MCF 10A (cell line): ENCODE measurements around the gene PGRMC1. TPM values are rescaled to one million over a fixed set of nuclear protein-coding genes. Genes with fewer than 3 reads are reported as not detected.

Experiments used
- BruUV-seq: library from RNA; stranded (reverse); fragments of 400-500 nt; replicated peaks from 2 replicates; lab custom pipeline; 2021; lab: Mats Ljungman, UMichigan
- CTCF ChIA-PET: fragments of 300-600 bp; sonication (Branson Sonifier 250); formaldehyde crosslinking; extraction: SDS; loops from one replicate; lab custom pipeline; 2021; ENCODE audit warnings: antibody characterized with exemption, inconsistent platforms; lab: Yijun Ruan, JAX
- POLR2A ChIA-PET: fragments of 300-600, 350-650 bp; sonication (Branson Sonifier 250); formaldehyde crosslinking; extraction: SDS; loops from one replicate; lab custom pipeline; 2020; ENCODE audit warnings: antibody characterized with exemption, inconsistent platforms; lab: Yijun Ruan, JAX
- DNase-seq: peaks from one replicate; pipeline ENCODE4 v3.0.0-alpha.2; 2018; ENCODE audit not compliant: unreplicated experiment
- H3K27ac Mint-ChIP-seq: one replicate; pipeline ENCODE4 v1.8.0; 2022; ENCODE audit warnings: mild to moderate bottlenecking, low read depth, mixed read lengths; ENCODE audit not compliant: unreplicated experiment
- H3K27me3 Mint-ChIP-seq: one replicate; pipeline ENCODE4 v1.8.0; 2022; ENCODE audit warnings: mixed read lengths; ENCODE audit not compliant: insufficient read depth, unreplicated experiment
- H3K36me3 Mint-ChIP-seq: one replicate; pipeline ENCODE4 v1.8.0; 2022; ENCODE audit warnings: mild to moderate bottlenecking, moderate library complexity, mixed read lengths; ENCODE audit not compliant: insufficient read depth, unreplicated experiment
- H3K4me1 Mint-ChIP-seq: one replicate; pipeline ENCODE4 v1.8.0; 2022; ENCODE audit warnings: mixed read lengths; ENCODE audit not compliant: insufficient read depth, unreplicated experiment
- H3K4me3 Mint-ChIP-seq: one replicate; pipeline ENCODE4 v1.8.0; 2022; ENCODE audit warnings: mild to moderate bottlenecking, moderate library complexity, mixed read lengths; ENCODE audit not compliant: unreplicated experiment
- H3K9me3 Mint-ChIP-seq: one replicate; pipeline ENCODE4 v1.8.0; 2022; ENCODE audit warnings: mixed read lengths; ENCODE audit not compliant: unreplicated experiment
- CTCF ChIP-seq: fragments of 200-600 bp; IDR thresholded peaks from one replicate; pipeline ENCODE4 v1.8.0; 2022; ENCODE audit warnings: antibody characterized with exemption, mild to moderate bottlenecking; ENCODE audit not compliant: unreplicated experiment
- intact Hi-C: fragments of 100-400 bp; cut with micrococcal nuclease; formaldehyde crosslinking; loops from 2 replicates; pipeline ENCODE4 v1.14.1; 2022
- total RNA-seq: library from RNA; stranded (reverse); gene quantifications from 2 replicates; pipeline ENCODE4 v1.2.3, GENCODE V29; 2022

Gene PGRMC1
- total RNA-seq, 1 experiment from 2014 or later: 40.7 TPM

DNA sequence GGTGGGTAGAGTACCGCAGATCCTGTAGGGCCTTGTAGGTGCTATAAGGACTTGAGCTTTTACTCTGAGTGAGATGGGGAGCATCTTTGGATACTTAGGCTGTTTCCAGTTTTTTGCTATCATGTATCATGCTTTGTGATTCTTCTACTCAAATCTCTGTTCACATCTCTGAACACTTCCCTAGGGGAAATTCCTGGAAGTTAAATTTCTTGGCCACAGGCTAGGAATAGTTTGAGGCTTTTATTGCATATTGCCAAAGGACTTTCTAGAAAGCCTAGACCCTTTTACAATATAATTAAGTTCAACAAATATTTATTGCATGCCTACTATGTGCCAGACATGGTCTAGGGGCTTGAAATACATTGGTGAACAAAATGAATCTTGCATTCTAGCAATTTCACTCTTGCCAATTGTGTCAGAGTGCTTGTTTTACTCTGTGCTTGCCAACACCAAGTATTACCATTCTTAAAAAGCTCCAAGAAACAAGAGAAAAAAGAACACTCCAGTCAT is 4.1 kb upstream of the PGRMC1 start:
- CTCF ChIA-PET: no interaction called here
- TF ChIP-seq CTCF: no peak
- no peaks in the 10 kb centered on the region for H3K9me3 Mint-ChIP-seq

GRCh38 chrX:119235051-119235511 is 1.0 kb upstream of the PGRMC1 start:
- Mint-ChIP-seq H3K4me1 (peaks cover 13% of the 10 kb centered on the region), H3K27ac (no peak overlapping the region), H3K36me3 (no peaks in the 10 kb centered on the region), H3K4me3 (peak overlapping the region; percentile 76), H3K27me3 (peaks cover 49% of the 10 kb centered on the region), H3K9me3 (no peaks in the 10 kb centered on the region)
- TF ChIP-seq CTCF: no peak
- POLR2A ChIA-PET: no interaction called here
- no peak for DNase-seq
- CTCF ChIA-PET: interaction anchor here (0.5 kb wide), 1 partner anchor 1035 kb away, joined by 3 read pairs; no protein-coding TSS in a partner anchor
- intact Hi-C loops: no loop called here
- no TSS peak for BruUV-seq

More for the DNA sequence above, 4.1 kb upstream of the PGRMC1 start:
- no TSS peak for BruUV-seq
- DNase-seq: no peak
- H3K4me1 Mint-ChIP-seq: peaks cover 16% of the 10 kb centered on the region
- POLR2A ChIA-PET: interaction anchor here (1.0 kb wide), 1 partner anchor 237 kb away, joined by 3 read pairs; no protein-coding TSS in a partner anchor
- H3K36me3 Mint-ChIP-seq: no peaks in the 10 kb centered on the region
- H3K27me3 Mint-ChIP-seq: peaks cover 72% of the 10 kb centered on the region
- H3K27ac Mint-ChIP-seq: no peak overlapping the region
- H3K4me3 Mint-ChIP-seq: no peak overlapping the region
- intact Hi-C loops: no loop called here

DNA sequence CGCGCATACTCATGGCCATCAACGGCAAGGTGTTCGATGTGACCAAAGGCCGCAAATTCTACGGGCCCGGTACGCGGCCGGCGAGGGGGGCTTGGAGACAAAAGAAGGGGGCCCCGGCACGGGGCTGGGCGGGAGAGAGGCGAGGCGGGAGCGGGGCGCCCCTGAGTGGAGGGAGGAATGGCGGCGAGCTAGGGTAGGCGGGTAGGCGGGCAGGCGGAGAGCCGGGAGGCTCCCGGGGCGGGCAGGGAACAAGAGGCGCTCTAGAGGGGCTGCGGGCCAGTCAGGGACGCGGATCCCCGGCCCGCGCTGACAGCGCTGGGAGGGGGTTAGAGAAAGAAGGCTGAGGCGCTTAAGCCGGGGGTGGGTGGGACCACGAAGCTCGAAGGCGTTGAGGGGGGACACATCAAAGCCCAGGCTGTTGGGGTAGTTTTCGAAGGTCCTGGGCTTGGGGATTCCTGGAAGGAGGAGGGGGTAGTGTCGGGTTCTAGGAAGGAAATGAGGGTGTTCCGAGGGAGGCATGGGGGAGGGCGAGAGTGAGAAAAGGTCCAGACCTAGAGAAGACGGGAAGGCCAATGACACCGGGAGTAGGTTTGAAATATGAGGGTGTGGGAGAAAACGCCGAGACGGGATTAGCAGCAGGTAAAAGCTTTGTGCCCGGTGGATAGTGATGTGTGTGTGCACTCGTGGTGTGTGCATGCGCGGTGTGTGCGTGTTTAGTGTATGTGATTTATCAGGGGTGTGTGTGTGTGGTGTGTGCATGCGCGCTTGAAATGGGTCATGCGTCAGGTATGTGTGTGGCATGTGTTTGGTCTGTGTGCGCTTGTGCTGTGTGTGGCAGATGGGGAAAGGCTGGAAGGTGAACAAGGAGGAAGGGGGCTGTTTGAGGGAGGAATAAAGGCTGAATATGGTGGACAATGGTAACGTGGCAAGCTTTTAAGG is 807 bp downstream of the PGRMC1 start:
- ChIA-PET CTCF (interaction anchor here (0.6 to 1.2 kb wide), 5 partner anchors 8 to 642 kb away, joined by 3 read pairs; no protein-coding TSS in a partner anchor), POLR2A (interaction anchor here (0.6 to 2.6 kb wide), 11 partner anchors 8 to 1324 kb away, joined by 3 to 11 read pairs (median 3); partner anchors contain the start of genes CUL4B and SLC25A5)
- no TSS peak for BruUV-seq
- Mint-ChIP-seq H3K4me3 (peak overlapping the region; percentile 76), H3K4me1 (peaks cover 13% of the 10 kb centered on the region), H3K9me3 (no peaks in the 10 kb centered on the region), H3K27me3 (peaks cover 38% of the 10 kb centered on the region), H3K36me3 (no peaks in the 10 kb centered on the region), H3K27ac (peak overlapping the region; percentile 55)
- intact Hi-C loops: no loop called here
- no peak for TF ChIP-seq CTCF
- DNase-seq: peak; percentile 25

DNA sequence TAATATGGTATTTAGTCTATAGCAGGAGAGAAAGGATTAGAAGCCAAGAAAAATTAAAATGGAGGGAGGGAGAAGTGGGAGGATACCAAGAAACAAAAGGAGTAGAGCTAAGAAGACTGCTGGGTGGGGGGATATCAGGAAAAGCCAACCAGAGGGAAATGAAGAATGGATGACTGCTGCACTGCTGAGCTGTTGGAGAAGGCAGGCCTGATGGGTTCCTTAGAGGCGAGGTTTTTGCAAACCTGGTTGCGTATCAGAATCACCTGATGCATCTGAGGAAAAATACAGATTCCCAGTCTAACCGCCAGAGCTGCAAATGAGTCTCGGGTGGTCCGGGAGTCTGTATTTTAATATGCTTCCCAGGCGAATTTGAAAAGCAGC is 1.5 kb downstream of the PGRMC1 start:
- no peak for TF ChIP-seq CTCF
- peaks cover 13% of the 10 kb centered on the region for H3K4me1 Mint-ChIP-seq
- peaks cover 42% of the 10 kb centered on the region for H3K27me3 Mint-ChIP-seq
- CTCF ChIA-PET: interaction anchor here (0.6 to 1.2 kb wide), 4 partner anchors 9 to 234 kb away, joined by 3 read pairs; no protein-coding TSS in a partner anchor
- no peaks in the 10 kb centered on the region for H3K9me3 Mint-ChIP-seq
- DNase-seq: no peak
- intact Hi-C loops: no loop called here
- BruUV-seq: no TSS peak
- POLR2A ChIA-PET: interaction anchor here (0.6 to 2.6 kb wide), 7 partner anchors 9 to 244 kb away, joined by 3 to 11 read pairs (median 4); partner anchors contain the start of gene SLC25A5
- H3K4me3 Mint-ChIP-seq: peak overlapping the region; percentile 76
- H3K27ac Mint-ChIP-seq: peak overlapping the region; percentile 8
- no peaks in the 10 kb centered on the region for H3K36me3 Mint-ChIP-seq
